K562 (cell line): ENCODE results near the gene RAB24. TPM values are rescaled to one million over a fixed set of nuclear protein-coding genes. Genes with fewer than 3 reads are reported as not detected.

Experiments
- BRD4 ChIP-seq: fragments of 200-600 bp; sonication (generic); IDR thresholded peaks from 2 replicates; pipeline ENCODE4 v1.6.1; 2017; ENCODE audit warnings: inconsistent platforms
- FOXJ3 ChIP-seq: sonication (generic); formaldehyde crosslinking; IDR thresholded peaks from 2 replicates; pipeline ENCODE4 v1.4.0; 2020; ENCODE audit warnings: mild to moderate bottlenecking, missing genetic modification reagents
- HNRNPLL ChIP-seq: fragments of 200-400 bp; formaldehyde crosslinking; IDR thresholded peaks from 2 replicates; pipeline ENCODE4 v1.6.1; 2017; ENCODE audit warnings: low read length, low read depth, mild to moderate bottlenecking; ENCODE audit not compliant: poor library complexity, severe bottlenecking
- IRF2 ChIP-seq: sonication (generic); formaldehyde crosslinking; IDR thresholded peaks from 2 replicates; pipeline ENCODE4 v1.8.1; 2022; ENCODE audit warnings: mild to moderate bottlenecking, missing genetic modification reagents
- L3MBTL2 ChIP-seq: fragments of 450-650 bp; IDR thresholded peaks from 2 replicates; pipeline ENCODE4 v1.6.1; 2016; ENCODE audit warnings: mild to moderate bottlenecking, moderate library complexity
- MCM7 ChIP-seq, 2 experiments: fragments of 450-650 bp; IDR thresholded peaks; 2 replicates each; pipeline ENCODE4 v1.6.1; 2016 to 2018
- RERE ChIP-seq: sonication (generic); formaldehyde crosslinking; IDR thresholded peaks from 2 replicates; pipeline ENCODE4 v1.8.0; 2023; ENCODE audit warnings: missing genetic modification reagents, mild to moderate bottlenecking, borderline replicate concordance
- TAF7 ChIP-seq: fragments of 450-650 bp; IDR thresholded peaks from 2 replicates; pipeline ENCODE4 v1.6.1; 2016; ENCODE audit warnings: missing genetic modification characterization, missing compliant biosample characterization
- TOE1 ChIP-seq, 2 experiments: fragments of 450-650 bp in 1 of 2; sonication (generic) in 1 of 2; formaldehyde crosslinking in 1 of 2; IDR thresholded peaks; 2 replicates each; pipeline versions ENCODE4 v1.7.1 to v1.8.0; 2016 to 2022; ENCODE audit warnings: borderline replicate concordance in 2 of 2, mild to moderate bottlenecking in 2 of 2, antibody characterized with exemption in 1 of 2, inconsistent platforms in 1 of 2, low read depth in 1 of 2, missing genetic modification reagents in 1 of 2, moderate library complexity in 1 of 2
- ZBED1 ChIP-seq: IDR thresholded peaks from 2 replicates; pipeline ENCODE4 v1.6.1; 2014
- ZBTB7A ChIP-seq: IDR thresholded peaks from 2 replicates; pipeline ENCODE4 v1.6.1; 2011; ENCODE audit warnings: low read depth, mild to moderate bottlenecking, low read length, moderate library complexity, borderline replicate concordance; ENCODE audit not compliant: control insufficient read depth
- ZFX ChIP-seq: sonication (generic); formaldehyde crosslinking; IDR thresholded peaks from 2 replicates; pipeline ENCODE4 v1.8.0; 2022; ENCODE audit warnings: mild to moderate bottlenecking, missing genetic modification reagents, moderate library complexity
- ZNF561 ChIP-seq: fragments of 450-650 bp; formaldehyde crosslinking; conservative IDR thresholded peaks from 2 replicates; pipeline ENCODE4 v1.4.0; 2020; ENCODE audit warnings: mild to moderate bottlenecking, moderate library complexity
- ZNF586 ChIP-seq: fragments of 450-650 bp; formaldehyde crosslinking; conservative IDR thresholded peaks from 2 replicates; pipeline ENCODE4 v1.4.0; 2020; ENCODE audit warnings: mild to moderate bottlenecking, moderate library complexity
- ZNF778 ChIP-seq: fragments of 450-650 bp; formaldehyde crosslinking; IDR thresholded peaks from 2 replicates; pipeline ENCODE4 v1.4.0; 2020; ENCODE audit warnings: mild to moderate bottlenecking, moderate library complexity
- ZNF780A ChIP-seq: fragments of 250-450 bp; sonication (Bioruptor Pico); IDR thresholded peaks from 2 replicates; pipeline ENCODE4 v1.5.0; 2021; ENCODE audit warnings: mild to moderate bottlenecking
- polyA plus RNA-seq, 8 experiments: library from polyadenylated mRNA; depleted of rRNA in 4 of 8; stranded (reverse) in 5 of 8; unstranded in 3 of 8; fragments of >200 nt; fragmentation: Nextera tagmentation in 2 of 8; fragmentation: Illumina TruSeq in 1 of 8; extraction: Ambion mirVana in 2 of 8; extraction: Trizol in 1 of 8; gene quantifications; 2 replicates each; pipeline versions ENCODE4 v1.2.1 to v1.2.3, GENCODE V29; 2011 to 2014; ENCODE audit warnings: inconsistent platforms in 1 of 8, missing spikeins in 1 of 8
- total RNA-seq, 7 experiments: library from RNA; depleted of rRNA in 6 of 7; stranded (reverse); fragments of >200 nt in 6 of 7; fragmentation: Illumina TruSeq in 2 of 7; extraction: Trizol in 2 of 7; gene quantifications; 2 replicates each; pipeline versions ENCODE4 v1.2.1 to v1.2.3, GENCODE V29; 2011 to 2021; ENCODE audit warnings: low replicate concordance in 1 of 7
- TF ChIP-seq, protein P1 (sequence below): fragments of 450-650 bp; IDR thresholded peaks from 2 replicates; pipeline ENCODE4 v1.6.1; 2016; ENCODE audit warnings: missing biosample characterization, missing genetic modification characterization
- TF ChIP-seq, protein P2 (sequence below): fragments of 250-450 bp; sonication (Bioruptor Pico); IDR thresholded peaks from 2 replicates; pipeline ENCODE4 v1.9.0; 2021; ENCODE audit warnings: mild to moderate bottlenecking, inconsistent platforms

The RAB24 gene
- total and polyA plus RNA-seq, 9 of the 15 experiments (the other 6 are each of a cell fraction or from before 2014, with no cell fraction given): 13.9 to 107 (median 34.8) TPM

DNA sequence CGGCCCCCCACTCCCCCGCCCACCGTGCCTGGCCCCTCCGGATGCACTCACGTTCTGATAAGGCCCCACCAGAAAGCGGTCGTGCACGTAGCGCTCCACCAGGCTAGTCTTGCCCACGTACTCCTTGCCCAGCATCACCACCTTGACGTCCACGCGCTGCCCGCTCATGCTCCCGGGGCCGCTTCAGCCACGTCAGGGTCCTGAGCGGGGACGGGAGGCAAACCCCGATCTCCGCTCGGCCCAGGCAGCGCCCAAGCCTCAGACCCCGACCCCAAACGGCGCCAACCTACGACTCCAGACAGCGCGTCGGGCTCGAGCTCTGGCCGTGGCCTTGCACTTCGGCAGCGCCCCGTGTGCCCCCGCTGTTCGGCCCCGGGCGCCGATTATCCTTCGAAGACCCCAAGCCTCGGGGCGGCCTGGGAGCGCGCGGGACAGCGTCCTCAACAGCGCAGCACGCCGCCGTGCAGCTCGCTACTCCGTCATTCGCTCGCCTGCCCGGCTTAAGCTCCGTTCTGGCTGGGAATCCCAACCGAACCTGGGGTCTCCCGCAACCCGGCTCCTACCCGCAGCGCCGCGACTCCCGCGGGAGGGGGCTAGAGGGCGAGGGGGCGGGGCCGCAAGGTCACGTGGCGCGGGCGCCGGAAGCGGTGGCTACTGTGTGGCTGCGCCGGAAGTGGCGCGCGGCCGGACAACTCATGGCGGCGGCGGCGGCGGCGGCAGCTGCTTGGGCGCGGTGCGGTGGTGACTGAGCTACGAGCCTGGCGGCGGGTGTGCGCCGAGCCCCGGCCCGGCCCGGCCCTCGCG lies at the start of gene RAB24, which contains the start of gene PRELID1 (continued):
- TF ChIP-seq ZBED1: 0 out of 2 replicates have a peak, but pooled peaks have one; percentile 47
- no peak for TF ChIP-seq TAF7 (tag)
- TF ChIP-seq RERE (CRISPR knock-in tag): no peak
- TF ChIP-seq ZNF561: no peak
- TF ChIP-seq, protein P1, sequence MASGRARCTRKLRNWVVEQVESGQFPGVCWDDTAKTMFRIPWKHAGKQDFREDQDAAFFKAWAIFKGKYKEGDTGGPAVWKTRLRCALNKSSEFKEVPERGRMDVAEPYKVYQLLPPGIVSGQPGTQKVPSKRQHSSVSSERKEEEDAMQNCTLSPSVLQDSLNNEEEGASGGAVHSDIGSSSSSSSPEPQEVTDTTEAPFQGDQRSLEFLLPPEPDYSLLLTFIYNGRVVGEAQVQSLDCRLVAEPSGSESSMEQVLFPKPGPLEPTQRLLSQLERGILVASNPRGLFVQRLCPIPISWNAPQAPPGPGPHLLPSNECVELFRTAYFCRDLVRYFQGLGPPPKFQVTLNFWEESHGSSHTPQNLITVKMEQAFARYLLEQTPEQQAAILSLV: no peak
- 0 out of 2 replicates have a peak, but pooled peaks have one; percentile 59 for TF ChIP-seq BRD4
- TF ChIP-seq MCM7 (IDR thresholded peaks at IDR 0.05): no peak
- peak; percentile 92 for TF ChIP-seq ZBTB7A
- TF ChIP-seq TOE1 (IDR thresholded peaks at IDR 0.05; ENCODE audit: borderline replicate concordance): peak; percentile 85
- no peak for TF ChIP-seq TOE1 (CRISPR knock-in tag; IDR thresholded peaks at IDR 0.05; ENCODE audit: borderline replicate concordance, low read depth)
- TF ChIP-seq L3MBTL2: peak; percentile 79
- no peak for TF ChIP-seq ZNF586 (CRISPR knock-in tag)
- no peak for TF ChIP-seq IRF2 (CRISPR knock-in tag)
- TF ChIP-seq ZNF778: no peak
- TF ChIP-seq FOXJ3 (CRISPR knock-in tag): no peak
- peak; percentile 76 for TF ChIP-seq ZFX (CRISPR knock-in tag)
- no peak for TF ChIP-seq ZNF780A (CRISPR knock-in tag)
- TF ChIP-seq, protein P2, sequence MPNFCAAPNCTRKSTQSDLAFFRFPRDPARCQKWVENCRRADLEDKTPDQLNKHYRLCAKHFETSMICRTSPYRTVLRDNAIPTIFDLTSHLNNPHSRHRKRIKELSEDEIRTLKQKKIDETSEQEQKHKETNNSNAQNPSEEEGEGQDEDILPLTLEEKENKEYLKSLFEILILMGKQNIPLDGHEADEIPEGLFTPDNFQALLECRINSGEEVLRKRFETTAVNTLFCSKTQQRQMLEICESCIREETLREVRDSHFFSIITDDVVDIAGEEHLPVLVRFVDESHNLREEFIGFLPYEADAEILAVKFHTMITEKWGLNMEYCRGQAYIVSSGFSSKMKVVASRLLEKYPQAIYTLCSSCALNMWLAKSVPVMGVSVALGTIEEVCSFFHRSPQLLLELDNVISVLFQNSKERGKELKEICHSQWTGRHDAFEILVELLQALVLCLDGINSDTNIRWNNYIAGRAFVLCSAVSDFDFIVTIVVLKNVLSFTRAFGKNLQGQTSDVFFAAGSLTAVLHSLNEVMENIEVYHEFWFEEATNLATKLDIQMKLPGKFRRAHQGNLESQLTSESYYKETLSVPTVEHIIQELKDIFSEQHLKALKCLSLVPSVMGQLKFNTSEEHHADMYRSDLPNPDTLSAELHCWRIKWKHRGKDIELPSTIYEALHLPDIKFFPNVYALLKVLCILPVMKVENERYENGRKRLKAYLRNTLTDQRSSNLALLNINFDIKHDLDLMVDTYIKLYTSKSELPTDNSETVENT: peak; percentile 39; the same call in 1 of the 2 replicates
- TF ChIP-seq HNRNPLL: no peak
